ENCODE measurements around the gene AGPAT4.

Gene AGPAT4

DNA sequence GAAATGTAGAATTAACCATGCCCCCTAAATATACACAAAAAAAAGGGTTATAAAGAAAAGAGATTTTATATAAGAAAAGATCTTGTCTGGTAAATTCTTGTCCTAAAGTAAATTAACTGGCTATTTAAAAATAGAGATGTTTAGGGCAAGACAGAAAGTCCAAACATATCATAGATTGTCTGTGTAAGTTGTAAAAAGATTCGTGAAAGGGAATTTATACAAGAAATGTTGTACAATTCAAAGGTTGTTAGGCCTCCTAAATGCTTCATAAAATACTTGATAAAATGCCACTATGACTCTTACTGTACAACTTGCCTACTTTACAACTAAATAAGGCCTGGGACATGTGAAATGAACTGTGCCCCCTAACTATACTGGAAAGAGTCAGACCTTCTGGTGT lies 21.9 kb upstream of the AGPAT4 start:
- no peak overlapping the region for H3K4me3 ChIP-seq (ENCODE audit: low read length)
- DNase-seq (ENCODE audit: low read depth) = no peak
- TF ChIP-seq, protein P1, sequence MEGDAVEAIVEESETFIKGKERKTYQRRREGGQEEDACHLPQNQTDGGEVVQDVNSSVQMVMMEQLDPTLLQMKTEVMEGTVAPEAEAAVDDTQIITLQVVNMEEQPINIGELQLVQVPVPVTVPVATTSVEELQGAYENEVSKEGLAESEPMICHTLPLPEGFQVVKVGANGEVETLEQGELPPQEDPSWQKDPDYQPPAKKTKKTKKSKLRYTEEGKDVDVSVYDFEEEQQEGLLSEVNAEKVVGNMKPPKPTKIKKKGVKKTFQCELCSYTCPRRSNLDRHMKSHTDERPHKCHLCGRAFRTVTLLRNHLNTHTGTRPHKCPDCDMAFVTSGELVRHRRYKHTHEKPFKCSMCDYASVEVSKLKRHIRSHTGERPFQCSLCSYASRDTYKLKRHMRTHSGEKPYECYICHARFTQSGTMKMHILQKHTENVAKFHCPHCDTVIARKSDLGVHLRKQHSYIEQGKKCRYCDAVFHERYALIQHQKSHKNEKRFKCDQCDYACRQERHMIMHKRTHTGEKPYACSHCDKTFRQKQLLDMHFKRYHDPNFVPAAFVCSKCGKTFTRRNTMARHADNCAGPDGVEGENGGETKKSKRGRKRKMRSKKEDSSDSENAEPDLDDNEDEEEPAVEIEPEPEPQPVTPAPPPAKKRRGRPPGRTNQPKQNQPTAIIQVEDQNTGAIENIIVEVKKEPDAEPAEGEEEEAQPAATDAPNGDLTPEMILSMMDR (conservative IDR thresholded peaks at IDR 0.05; ENCODE audit: low read depth, low read length) = no peak

DNA sequence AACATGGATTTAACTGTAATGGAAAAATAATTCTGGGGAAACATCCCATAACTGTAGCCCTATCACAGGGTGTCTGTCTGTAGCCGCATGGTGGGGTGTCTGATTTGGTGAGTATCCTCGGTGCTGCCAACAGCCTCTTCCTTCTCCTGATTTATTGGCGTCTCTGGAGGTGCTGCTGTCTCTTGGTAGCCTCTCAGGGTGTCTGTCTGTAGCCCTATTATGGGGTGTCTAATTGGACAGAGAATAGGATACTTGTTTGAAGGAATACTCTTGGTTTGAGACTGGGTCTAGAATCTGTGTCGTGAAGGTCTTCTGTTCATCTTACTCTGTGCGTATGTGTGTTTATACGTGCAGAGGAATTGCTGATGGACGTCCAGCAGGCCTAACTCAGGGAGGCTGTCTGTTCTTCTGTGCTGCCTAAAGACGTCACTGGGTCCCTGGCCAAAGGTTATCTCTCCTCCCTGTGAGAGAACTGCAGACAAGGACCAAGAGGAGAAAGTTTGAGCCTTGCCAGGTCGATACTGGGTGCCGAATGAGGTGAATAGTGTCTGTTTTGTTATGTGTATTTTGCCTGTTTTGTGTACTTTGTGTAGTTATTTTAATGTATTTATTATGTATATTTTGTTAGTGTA lies 18.9 kb upstream of the AGPAT4 start:
- TF ChIP-seq, protein P1 (conservative IDR thresholded peaks at IDR 0.05; ENCODE audit: low read depth, low read length) = no peak
- DNase-seq (ENCODE audit: low read depth) = no peak
- no peak overlapping the region for H3K4me3 ChIP-seq (ENCODE audit: low read length)

DNA sequence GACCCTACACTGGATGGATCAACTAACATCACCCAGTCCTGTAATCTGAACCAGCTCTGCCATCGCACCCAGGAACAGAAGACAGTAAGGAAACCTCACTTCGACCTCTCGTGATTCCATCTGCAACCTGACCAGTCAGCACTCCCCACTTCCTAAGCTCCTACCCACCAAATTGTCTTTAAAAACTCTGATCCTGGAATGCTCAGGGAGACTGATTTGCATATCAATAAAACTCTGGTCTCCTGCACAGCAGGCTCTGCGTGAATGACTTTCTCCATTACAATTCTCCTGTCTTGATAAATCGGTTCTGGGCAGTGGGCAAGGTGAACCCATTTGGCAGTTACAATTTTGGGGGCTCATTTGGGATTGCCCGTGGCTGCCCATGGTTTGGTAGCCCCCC lies 18.3 kb upstream of the AGPAT4 start:
- no peak for DNase-seq (ENCODE audit: low read depth)
- H3K4me3 ChIP-seq (ENCODE audit: low read length) = no peak overlapping the region
- TF ChIP-seq, protein P1 (conservative IDR thresholded peaks at IDR 0.05; ENCODE audit: low read depth, low read length) = no peak

DNA sequence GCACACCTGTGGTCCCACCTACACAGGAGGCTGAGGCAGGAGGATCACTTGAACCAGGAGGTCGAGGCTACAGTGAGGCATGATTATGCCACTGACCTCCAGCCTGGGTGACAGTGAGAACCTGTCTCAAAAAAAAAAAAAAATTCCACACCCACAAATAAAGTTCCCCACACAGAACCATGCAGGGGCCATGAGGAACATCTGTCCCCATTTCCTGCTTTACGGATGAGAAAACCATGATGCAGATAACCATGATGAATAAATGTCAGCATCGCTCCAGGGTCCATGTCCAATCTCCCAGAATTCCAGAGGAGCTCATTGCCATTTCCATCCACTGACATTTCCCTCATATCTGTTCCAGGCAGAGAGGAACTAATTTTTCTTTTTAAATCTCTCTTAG lies 16.9 kb upstream of the AGPAT4 start:
- no peak for DNase-seq (ENCODE audit: low read depth)
- TF ChIP-seq, protein P1 (conservative IDR thresholded peaks at IDR 0.05; ENCODE audit: low read depth, low read length) = no peak
- no peak overlapping the region for H3K4me3 ChIP-seq (ENCODE audit: low read length)

DNA sequence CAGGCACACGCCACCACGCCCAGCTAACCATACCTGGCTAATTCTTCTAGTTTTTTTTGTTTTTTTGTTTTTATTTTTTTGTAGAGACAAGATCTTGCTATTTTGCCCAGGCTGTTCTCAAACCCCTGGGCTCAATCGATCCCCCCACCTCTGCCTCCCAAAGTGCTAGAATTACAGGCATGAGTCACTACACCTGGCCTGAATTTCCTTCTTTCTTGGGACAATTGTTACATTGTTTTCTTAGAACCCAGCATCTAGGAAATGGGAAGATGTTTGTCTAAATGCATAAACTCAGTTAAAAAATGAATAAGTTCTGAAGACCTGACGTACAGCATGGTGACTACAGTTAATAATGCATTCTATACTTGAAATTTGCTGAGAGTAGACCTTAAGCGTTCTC lies 10.8 kb upstream of the AGPAT4 start:
- DNase-seq (ENCODE audit: low read depth) = no peak
- H3K4me3 ChIP-seq (ENCODE audit: low read length) = no peak overlapping the region
- TF ChIP-seq, protein P1 (conservative IDR thresholded peaks at IDR 0.05; ENCODE audit: low read depth, low read length) = no peak

DNA sequence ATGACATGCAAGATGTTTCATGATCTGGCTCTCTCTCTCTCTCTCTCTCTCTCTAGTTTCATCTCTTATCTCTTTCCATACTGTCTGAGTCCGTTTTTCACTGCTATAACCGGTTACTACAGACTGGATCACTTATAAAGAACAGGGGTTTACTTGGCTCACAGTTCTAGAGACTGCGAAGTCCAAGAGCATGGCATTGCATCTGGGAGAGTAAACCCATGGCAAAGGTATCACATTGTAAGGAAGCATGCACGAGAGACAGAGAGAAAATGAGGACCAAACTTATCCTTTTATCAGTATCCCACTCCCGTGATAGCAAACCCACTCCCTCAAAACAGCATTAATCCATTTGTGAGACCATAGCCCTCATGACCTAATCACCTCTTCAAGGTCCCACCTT lies 7.2 kb upstream of the AGPAT4 start:
- no peak overlapping the region for H3K4me3 ChIP-seq (ENCODE audit: low read length)
- TF ChIP-seq, protein P1 (conservative IDR thresholded peaks at IDR 0.05; ENCODE audit: low read depth, low read length) = no peak
- DNase-seq (ENCODE audit: low read depth) = no peak

DNA sequence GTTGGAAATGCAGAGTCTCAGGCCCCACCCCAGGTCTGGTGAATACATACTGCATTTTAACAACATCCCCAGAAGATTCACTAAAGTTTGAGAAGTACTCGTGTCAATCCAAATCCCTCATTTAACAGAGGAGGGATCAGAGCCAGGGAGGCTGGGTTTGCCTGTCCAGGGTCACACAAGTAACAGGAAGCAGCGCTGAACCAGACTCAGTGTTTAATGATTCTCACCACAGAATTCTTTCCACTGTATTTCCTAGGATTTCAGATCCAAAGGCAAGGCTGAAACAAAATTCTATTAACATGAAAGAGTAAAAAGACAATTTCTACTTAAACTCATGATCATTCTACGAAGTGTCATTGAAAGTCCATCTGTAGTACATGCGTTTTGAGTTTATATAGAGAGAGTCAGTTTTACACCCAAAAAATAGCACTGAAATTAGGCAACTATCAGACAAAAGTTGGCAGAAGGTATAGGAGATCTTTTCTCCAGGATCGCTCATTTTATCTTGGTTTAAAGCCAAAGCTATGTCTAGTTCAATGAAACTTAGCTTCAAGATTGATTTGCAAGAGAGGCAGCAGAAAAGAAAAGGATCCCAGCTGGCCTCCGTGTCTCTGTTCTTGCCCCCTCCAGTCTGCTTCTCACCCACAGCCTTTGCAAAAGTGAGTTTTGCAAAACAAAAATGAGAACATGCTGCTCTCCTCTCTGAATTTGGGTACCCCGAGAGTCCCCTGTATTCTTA lies 6.0 kb upstream of the AGPAT4 start:
- no peak overlapping the region for H3K4me3 ChIP-seq (ENCODE audit: low read length)
- TF ChIP-seq, protein P1 (conservative IDR thresholded peaks at IDR 0.05; ENCODE audit: low read depth, low read length) = no peak
- no peak for DNase-seq (ENCODE audit: low read depth)
